C1 segment of cervical spinal cord (tissue), 14 donors: ENCODE results near the gene WFDC5.
"Not testable (repeated sequence)": the region's sequence is repeated elsewhere in the genome, so short reads cannot be mapped to it uniquely, and the experiment has no call there.

Experiments
- DNase-seq, 14 donors: peaks; one replicate each; lab custom pipeline; 2025; lab: John Stamatoyannopoulos, UW

Gene WFDC5, protein sequence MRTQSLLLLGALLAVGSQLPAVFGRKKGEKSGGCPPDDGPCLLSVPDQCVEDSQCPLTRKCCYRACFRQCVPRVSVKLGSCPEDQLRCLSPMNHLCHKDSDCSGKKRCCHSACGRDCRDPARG

DNA sequence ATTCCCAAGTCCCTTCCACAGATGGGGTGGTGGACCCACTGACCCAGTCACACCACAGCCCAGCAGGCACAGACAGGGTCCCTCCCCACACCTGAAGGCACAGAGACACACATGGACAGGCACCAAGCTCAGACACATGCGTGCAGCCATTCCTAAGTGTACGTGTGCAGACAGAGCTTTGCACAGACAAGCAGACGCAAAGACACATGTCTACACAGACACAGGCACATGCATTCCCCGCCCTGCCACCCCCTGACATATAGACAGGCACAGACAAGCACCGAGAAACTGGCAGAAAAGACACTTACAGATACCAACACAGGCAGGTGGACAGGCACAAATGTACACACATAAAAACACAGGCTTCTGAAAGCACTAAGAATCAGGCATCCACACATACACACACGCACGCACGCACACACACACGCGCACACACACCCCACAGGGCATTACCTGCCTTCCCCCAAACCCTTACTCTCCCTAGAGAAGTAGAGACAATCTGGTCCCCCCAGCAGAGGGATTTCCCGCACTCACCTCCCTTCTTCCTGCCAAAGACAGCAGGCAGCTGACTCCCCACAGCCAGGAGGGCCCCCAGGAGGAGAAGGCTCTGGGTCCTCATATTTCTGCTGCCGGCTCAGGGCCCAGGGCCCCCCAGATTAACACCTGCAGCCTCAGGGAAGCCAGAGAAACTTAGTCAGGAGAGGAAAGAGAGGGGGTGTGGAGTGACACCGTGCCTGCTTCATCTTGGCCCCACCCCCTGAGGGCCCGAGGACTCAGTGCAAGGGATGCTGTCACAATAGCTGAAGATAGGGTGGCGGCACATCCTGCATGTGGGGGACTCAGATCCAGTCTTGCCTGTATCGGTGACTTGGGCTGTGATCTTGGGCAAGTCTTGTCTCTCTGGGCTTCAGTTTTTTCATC is at the start of gene WFDC5:
Gene WFDC5, minus strand, starts transcription at position 710 of the 921 bp plus-strand sequence. Its CDS starts 91 bp downstream, at position 619.
- DNase-seq, result no peak

DNA sequence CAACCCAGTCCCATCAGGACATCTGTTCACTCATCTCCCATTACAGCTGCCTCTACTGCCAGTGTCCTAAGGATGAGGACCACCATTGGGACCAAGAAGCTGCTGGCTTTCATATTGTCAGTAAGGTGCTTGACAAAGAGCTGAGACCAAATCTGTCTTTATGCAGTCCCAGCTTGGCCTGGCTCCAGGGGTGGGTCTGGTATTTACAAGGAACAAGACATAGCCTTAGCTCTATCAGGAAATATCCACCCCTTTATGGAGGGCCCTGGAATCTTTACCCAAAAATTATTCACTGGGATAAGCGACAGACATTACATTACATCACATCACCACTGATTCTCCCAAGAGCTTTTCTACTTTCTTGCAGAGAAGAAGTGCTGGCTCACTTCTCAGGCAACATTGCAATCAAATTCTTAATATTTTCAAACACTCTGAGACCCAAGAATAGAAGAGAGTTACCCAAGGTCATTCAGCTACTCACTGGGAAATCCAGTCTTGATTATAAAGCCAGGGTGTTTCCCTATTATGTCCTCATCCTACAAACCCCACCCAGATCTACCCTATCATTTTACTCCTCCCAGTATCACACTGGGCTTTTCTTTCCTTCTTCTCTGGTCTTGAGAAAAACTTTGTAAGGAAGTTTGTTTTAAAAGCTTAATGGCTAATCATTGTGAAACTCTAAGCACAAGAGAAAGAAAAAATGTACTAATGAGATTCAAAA is 48.3 kb upstream of the WFDC5 start:
- no peak for DNase-seq

DNA sequence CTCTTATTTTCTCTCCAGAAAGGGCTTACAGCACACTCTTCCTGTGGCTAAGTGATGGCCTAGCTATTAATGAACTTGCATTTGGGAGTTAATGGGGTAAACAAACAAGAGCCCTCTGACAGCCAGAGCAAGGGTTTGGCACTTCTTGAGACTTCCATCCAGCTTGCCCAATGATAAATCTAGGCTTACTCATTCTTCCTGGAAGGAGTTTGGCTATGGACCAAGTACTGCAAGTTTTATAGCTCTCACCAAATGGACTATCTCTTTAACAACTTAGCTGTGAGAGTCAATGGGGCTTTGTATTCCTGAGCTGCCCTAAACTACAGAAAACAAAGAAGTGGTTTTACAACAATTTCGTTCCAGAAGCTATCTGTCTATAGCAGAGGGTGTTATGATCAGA is 43.0 kb upstream of the WFDC5 start:
- DNase-seq, result peak in 1 of 14 donors; percentile 2

DNA sequence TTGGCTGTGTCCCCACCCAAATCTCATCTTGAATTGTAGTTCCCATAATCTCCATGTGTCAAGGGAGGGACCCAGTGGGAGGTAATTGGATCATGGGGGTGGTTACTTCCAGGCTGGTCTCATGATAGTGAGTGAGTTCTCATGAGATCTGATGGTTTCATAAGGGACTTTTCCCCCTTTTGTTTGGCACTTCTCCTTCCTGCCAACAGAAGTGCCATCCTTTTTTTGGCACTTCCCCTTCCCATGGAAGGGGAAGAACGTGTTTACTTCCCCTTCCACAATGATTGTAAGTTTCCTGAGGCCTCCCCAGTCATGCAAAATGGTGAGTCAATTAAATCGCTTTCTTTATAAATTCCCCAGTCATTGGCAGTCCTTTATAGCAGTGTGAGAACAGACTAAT is 41.7 kb upstream of the WFDC5 start:
- no peak for DNase-seq

DNA sequence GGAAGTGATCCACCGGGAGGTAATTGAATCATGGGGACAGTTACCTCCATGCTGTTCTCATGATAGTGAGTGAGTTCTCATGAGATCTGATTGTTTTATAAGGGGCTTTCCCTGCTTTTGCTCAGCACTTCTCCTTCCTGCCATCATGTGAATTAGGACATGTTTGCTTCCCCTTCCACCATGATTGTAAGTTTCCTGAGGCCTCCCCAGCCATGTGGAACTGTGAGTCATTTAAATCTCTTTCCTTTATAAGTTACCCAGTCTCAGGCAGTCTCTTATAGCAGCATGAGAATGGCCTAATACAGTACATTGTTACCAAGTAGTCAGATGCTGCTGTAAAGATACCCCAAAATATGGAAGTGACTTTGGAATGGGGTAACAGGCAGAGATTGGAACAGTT is 39.8 kb upstream of the WFDC5 start:
- not testable (repeated sequence) for DNase-seq

DNA sequence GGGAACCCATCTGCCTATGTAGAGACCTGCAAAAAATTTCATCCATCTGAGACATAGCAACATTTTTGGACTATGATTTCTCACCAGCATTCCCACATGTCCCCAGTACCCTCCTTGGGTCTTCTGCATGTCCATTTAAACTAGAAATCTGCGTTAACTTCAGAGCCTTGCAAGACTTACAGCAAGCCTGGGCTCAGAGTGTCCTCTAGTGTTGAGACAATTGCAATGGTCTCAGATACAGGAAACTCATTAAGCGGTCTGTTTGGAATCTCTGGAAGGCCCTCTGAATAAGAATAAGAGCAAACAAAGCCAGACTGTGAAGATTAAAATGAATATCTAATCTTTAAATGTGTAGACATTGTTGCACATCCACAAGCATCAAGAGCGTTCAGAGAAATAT is 39.2 kb upstream of the WFDC5 start:
- no peak for DNase-seq

DNA sequence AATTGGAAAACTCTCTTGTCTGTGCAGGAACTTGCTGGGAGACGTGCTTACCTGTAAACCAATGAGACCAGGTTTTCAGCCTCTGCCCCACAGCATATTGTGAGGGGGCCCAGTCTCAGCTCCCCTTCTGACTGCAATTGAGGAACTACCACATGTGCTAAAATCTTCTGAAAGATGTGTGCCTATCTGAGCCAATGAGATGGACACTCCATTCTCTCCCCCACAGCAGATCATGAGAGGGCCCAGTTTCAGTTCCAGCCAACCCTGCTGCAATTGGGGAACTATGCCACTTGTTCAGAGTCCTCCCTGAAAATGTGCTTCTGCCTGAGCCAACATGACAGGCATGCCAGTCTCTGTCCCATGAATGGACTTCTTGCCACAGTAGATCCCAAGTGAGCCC is 38.8 kb upstream of the WFDC5 start:
- DNase-seq, result peak in 4 of 14 donors; percentile 22 to 45 (median 26)

DNA sequence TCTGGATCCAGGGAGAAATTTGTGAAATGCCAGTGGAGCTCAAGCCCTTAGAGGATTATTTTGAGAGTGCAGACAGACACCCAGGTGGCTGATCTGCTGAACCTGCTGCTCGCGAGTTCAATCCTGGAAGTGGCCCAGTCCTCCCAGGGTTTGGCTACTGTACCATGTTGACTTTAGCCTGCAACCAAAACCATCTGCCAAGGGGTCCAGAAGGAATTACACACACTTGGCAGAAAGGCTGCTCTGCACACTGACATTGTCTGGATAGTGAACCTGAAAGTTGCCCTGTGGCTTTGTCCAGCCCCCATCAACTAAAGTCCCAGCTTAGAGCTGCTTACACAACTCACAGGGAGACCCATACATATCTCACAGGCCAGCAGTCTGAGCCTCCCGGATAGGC is 38.2 kb upstream of the WFDC5 start:
- no peak for DNase-seq

DNA sequence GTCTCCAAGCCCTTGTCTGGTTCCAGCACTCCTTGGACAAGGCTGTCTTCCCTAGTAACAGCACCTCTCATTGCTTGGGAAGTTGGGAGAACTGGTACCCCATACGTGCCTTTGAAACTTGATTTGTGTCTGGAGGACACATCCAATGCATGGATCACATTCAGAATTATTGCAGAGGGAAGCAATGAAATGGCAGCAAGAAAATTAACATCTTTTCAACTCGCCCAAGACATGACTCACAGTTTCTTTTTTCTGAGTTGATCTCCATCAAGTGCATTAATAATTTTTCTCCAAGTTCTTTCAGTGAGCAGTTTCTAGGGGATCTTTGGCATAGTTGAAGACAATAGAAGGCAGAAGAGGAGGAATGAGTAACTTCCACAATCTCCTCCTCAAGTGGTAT is 37.4 kb upstream of the WFDC5 start:
- DNase-seq, result no peak

DNA sequence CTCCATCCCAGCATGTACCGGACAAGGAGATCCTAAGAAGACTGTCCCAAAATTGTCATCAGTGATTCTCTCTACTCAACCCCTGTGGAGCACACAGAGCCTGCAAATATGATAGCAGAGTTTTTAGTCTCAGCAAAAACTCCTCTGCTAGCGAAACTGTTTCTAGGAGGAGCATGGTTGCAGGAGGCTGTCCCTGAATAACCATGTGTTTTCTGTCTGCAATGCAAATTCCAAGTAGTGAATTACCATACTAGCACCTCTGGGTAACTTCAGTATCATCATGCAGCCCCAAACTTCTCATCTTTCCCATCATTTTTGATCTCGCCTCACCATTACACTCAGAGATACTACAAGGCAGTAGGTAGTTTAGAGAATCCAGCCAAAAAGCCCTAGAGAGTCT is 34.1 kb upstream of the WFDC5 start:
- DNase-seq, result no peak

DNA sequence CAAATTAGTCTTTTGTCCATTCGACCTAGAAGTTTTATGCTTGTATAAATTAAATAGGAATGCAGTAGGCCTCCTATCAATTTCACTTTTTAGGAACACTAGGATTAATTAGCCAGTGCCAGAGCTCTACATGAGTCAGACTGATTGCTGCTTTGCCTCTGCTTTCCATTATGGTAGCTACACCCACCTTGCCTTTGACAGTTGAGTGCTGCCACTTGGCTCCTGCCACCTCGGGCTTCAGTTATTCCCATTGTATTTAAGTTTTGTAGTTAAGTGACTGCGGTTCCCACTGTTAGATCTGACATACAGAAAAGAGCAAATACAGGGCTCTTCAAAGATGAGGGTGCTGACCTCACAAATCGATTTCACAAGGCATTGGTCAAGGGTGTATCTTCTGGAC is 25.9 kb upstream of the WFDC5 start:
- no peak for DNase-seq

DNA sequence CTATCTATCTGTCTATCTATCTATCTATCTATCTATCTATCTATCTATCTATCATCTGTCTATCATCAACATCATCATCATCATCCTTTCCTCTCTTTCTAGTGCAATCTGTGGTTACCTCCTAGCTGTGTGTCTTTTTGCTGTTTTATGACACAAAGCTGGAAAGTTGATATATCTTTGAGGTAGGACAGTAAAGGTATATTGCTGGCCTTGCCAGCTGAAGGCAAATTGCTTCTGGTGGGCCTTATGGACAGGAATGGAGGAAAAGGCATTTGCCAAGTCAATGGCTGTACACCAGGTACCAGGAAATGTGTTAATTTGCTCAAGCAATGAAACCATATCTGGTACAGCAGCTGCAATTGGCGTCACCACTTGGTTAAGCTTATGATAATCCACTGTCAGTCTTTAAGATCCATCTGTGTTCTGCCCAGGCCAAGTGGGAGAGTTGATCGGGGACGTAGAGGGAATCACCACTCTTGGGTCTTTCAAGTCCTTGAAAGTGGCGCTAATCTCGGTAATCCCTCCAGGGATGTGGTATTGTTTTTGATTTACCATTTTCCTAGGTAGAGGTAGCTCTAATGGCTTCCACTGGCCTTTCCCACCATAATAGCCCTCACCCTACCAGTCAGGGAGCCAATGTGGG is 24.9 kb upstream of the WFDC5 start:
- DNase-seq, result not testable (repeated sequence)

DNA sequence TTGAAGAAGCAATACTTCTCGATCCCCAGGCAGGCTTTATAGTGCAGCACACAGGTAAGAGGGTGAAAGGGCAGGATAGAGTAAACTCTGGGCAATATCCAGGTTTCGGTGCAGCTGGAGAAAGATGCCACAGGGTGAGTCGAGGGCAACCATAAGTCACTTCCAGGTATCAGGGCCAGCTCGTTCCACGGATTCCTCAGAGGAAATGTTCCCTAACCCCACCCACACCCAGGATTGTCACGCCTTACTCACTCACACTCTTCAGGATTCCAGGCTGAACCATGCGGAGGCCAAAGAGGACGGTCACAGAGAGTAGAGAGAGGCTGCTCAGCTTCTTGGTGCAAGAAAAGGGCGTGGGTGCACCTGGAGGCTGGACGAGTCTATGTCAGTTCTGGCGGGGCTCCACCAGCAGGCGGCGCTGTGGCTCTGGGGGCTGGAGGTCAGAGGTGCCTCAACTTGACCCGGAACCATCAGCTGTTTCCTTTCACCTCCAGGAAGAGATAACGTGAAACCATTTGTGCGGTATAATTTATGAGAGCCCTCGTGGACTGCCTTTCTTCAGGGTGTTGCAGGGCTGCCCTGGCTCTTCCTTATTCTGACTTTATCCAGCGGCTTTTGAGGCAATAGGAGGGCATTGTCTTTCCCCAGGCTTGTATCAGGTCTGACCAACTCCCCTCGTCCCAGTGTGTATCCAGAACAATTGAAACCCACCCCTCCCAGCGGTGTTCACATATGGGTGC is 23.8 kb upstream of the WFDC5 start:
- no peak for DNase-seq

DNA sequence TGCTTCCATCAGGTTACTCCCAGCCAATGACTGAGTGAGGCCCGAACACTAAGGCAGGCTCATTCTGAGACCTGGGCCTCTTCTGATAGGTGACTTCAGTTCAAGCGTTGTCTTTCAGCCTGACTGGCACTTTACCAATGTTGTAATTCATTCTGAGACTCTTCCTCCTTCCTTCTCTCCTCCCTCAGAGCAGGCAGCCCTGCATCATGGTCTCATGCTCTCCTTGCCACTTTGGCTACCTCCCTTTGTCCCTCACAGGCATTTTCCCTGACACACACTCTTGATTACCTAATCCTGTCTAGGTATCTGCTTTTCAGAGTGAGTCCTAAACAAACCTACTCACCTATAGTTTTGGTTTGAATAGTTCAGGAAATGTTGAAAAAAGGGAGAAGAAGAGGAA is 21.9 kb upstream of the WFDC5 start:
- DNase-seq, result no peak

DNA sequence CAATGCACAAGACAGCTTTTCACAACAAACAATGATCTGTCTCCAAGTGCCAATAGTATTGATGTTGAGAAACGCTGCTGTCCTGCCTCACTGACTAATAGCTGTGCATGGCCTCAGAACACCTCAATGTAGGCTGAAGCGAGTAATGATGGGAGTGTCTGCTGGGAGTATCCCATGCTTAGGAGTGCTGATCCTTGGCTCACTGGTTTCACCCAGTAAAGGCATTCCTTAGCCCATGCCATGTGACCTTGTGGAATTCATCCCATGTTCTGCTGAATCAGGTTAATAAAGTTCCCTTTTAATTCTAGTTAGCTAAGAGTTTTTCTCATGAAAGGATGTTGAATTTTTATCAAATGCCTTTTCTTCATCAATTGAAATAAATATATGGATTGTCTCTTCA is 13.1 kb upstream of the WFDC5 start:
- no peak for DNase-seq

DNA sequence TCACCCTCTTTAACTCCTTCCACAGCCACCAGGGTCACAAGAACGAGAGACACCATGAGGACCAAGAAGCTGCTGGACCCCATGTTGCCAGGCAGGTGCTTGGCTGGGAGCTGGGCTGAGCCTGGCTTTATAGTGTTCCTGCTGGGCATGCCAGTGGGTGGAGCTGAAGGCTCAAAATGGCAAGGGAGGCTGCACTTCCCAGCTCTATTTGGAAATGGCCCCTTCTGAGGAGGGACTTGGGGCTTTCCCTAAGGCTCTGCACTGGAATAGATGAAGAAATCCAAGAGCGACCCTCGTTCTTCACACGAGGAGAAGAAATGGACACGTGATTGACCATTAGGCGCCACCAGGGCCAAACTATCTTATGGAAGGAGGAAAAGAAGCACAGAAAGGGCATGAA is 9.4 kb upstream of the WFDC5 start, which contains the start of gene WFDC12:
Gene WFDC12, minus strand, starts transcription at position 101 of the 400 bp plus-strand sequence. Its CDS starts 18 bp downstream, at position 83.
- DNase-seq, result no peak

DNA sequence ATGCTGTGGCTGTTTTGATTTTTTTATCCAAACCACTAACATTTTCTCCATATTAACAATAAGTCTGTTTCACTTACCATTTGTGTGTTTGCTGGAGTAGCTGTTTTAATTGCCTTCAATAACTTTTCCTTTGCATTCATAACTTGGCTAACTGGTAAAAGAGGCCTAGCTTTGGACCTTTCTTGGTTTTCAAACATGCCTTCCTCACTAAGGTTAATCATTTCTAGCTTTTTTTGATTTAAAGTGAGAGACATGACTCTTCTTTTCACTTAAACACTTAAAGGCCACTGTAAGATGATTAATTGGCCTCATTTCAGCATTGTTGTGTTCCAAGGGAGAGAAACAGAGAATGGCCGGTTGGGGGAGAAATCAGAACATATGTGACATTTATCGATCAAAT is 6.4 kb upstream of the WFDC5 start:
- DNase-seq, result no peak

DNA sequence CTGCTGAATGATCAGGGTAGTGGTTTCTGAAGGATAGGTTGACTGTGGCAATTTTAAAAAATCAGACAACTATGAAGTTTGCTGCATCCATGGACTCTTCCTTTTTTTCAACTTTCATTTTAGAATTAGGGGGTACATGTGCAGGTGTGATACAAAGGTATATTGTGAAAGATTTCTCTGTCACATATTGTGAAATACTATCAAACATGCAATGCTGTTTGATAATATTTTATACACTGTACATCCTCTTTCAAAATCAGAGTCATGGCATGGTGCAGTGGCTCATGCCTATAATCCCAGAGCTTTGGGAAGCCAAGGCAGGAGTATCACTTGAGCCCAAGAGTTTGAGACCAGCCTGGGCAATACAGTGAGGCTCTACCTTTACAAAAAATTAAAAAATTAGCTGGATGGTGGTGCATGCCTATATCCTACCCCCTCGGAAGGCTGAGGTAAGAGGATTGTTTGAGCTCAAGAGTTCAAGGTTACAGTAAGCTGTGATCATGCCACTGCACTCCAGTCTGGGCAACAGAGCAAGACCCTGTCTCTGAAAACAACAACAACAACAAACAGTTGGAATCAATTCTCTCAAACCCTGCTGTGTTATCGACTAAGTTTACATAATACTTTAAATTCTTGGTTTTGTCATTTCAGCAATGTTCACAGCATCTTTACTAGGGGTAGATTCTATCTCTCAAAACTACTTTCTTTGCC is 4.7 kb upstream of the WFDC5 start:
- DNase-seq, result no peak

DNA sequence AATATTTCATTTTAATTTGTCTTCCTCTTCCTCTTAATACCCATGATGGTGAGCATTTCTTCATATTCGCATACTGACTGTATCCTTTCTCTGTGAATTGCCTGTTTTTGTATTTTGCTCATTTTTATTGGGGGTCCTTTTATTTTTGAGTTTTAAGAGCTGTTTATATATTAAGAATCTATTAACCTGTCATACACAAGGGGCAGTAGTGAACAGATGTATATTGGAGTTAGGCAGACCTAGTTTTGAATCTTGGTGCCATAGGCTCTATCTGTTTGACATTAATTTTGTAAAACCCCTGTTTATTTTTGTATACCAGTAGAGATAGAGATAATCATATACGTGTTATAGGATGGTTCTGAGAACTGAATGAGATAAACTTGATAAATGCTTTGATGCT is 3.1 kb upstream of the WFDC5 start:
- no peak for DNase-seq

DNA sequence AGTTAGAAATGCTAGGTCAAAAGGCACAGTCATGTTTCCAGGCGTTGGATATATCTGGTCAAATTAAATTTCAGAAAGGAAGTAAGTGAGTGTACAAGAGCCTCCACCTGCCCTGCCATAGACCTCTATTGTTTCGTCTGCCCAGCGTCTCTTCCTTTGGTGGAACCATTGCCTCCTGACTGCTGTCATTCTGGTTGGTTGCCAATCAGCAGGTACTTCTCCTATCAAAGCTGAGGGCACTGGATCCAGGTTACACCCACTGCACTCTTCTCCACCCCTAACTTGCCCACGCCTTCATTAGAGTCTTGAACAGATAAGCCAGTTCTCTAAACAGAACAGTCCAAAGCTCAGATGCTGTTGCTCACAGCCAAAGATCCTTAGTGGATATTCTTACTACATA is 2.6 kb upstream of the WFDC5 start:
- DNase-seq, result no peak

DNA sequence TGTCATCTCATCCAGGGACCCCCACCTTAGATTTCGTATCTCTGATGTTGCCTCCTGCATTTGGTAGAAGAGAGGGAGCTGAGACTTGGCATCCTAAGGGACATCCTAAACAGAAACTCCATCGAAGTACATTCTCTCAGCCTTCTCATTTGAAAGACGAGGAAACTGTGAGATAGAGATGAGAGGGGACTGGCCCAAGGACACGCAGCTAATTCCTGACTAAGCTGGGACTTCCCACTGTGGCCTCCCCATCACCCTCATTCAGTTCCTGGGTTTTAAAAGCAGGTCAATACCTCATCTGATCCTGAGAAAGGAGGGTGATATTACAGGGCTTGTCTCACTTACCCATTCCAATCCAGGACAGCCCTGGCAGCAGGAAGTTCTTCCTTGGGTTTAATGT is 855 bp upstream of the WFDC5 start:
- DNase-seq, result no peak
